B cell (primary cell): ENCODE data around the gene CARHSP1. TPM values are rescaled to one million over a fixed set of nuclear protein-coding genes. Genes with fewer than 3 reads are reported as not detected.

ENCODE experiments used
- ATAC-seq: fragments of 200-7000 bp; cut with Tn5 transposase; one replicate; pipeline ENCODE4 v1.10.0; 2021; ENCODE audit warnings: low read depth, mild to moderate bottlenecking, moderate number of reproducible peaks, moderate library complexity
- CTCF ChIA-PET: fragments of 350-600 bp; sonication (Branson Sonifier 250); formaldehyde crosslinking; loops from one replicate; lab custom pipeline; 2021; ENCODE audit warnings: antibody characterized with exemption, inconsistent platforms; lab: Charles Lee
- POLR2A ChIA-PET: fragments of 350-600 bp; sonication (Branson Sonifier 250); formaldehyde crosslinking; loops from one replicate; lab custom pipeline; 2021; ENCODE audit warnings: antibody characterized with exemption; lab: Charles Lee
- DNase-seq: peaks from one replicate; pipeline ENCODE4 v3.0.0; 2013
- H2AFZ ChIP-seq: 2 replicates; pipeline ENCODE4 v1.6.1; 2012; ENCODE audit warnings: mild to moderate bottlenecking, low read depth, low read length; ENCODE audit not compliant: insufficient read depth, poor library complexity, severe bottlenecking
- H3K27ac ChIP-seq, 2 donors: 1 replicate in 1 of 2; 2 replicates in 1 of 2; pipeline ENCODE4 v1.5.1; 2012 to 2013; ENCODE audit warnings: low read length in 2 of 2, mild to moderate bottlenecking in 2 of 2, moderate library complexity in 1 of 2
- H3K27me3 ChIP-seq, 4 experiments: fragments of 200-600 bp in 1 of 4; sonication (generic) in 1 of 4; replicated peaks in 1 of 4; 1 replicate in 2 of 4; 2 replicates in 2 of 4; pipeline versions ENCODE4 v1.6.1 to v1.7.0; 2013 to 2016; ENCODE audit warnings: low read length in 3 of 4, mild to moderate bottlenecking in 2 of 4, mixed read lengths in 1 of 4, moderate library complexity in 1 of 4; ENCODE audit not compliant: insufficient read depth in 4 of 4, control insufficient read depth in 3 of 4; ENCODE audit errors: control extremely low read depth in 1 of 4
- H3K36me3 ChIP-seq, 2 experiments: replicated peaks in 1 of 2; 1 replicate in 1 of 2; 2 replicates in 1 of 2; pipeline versions ENCODE4 v1.6.1 to v1.7.1; 2013; ENCODE audit warnings: low read length in 1 of 2; ENCODE audit not compliant: insufficient read depth in 2 of 2, control insufficient read depth in 1 of 2; ENCODE audit errors: control extremely low read depth in 1 of 2, extremely low read depth in 1 of 2
- H3K4me1 ChIP-seq, 2 donors: fragments of 200-600 bp in 1 of 2; sonication (generic) in 1 of 2; 1 replicate in 1 of 2; 2 replicates in 1 of 2; pipeline versions ENCODE4 v1.5.1 to v1.6.1; 2013 to 2017; ENCODE audit warnings: low read length in 2 of 2; ENCODE audit not compliant: control insufficient read depth in 2 of 2, insufficient read depth in 2 of 2
- H3K4me2 ChIP-seq: replicated peaks from 2 replicates; pipeline ENCODE3; 2012; ENCODE audit warnings: mild to moderate bottlenecking, low read depth, low read length; ENCODE audit not compliant: poor library complexity, severe bottlenecking
- H3K4me3 ChIP-seq, 5 experiments: fragments of 200-600 bp in 1 of 5; sonication (generic) in 1 of 5; 1 replicate in 3 of 5; 2 replicates in 2 of 5; pipeline versions ENCODE4 v1.5.1 to v1.7.0; 2011 to 2016; ENCODE audit warnings: low read length in 4 of 5, mild to moderate bottlenecking in 4 of 5, low read depth in 2 of 5, control low read depth in 1 of 5, moderate library complexity in 1 of 5; ENCODE audit not compliant: insufficient read depth in 1 of 5; ENCODE audit errors: control extremely low read depth in 1 of 5, extremely low read depth in 1 of 5
- H3K79me2 ChIP-seq: fragments of 200-600 bp; sonication (generic); one replicate; pipeline ENCODE4 v1.6.0; 2016; ENCODE audit warnings: low read length; ENCODE audit not compliant: control insufficient read depth, insufficient read depth
- H3K9ac ChIP-seq: fragments of 200-600 bp; sonication (generic); 2 replicates; pipeline ENCODE4 v1.6.1; 2017; ENCODE audit warnings: mild to moderate bottlenecking, low read length, moderate library complexity
- H3K9me3 ChIP-seq, 3 donors: one replicate each; pipeline versions ENCODE4 v1.6.1 to v1.7.1; 2013; ENCODE audit warnings: low read length in 2 of 3; ENCODE audit not compliant: control insufficient read depth in 2 of 3, insufficient read depth in 1 of 3; ENCODE audit errors: control extremely low read depth in 1 of 3
- H4K20me1 ChIP-seq: 2 replicates; pipeline ENCODE4 v1.6.0; 2012; ENCODE audit warnings: mild to moderate bottlenecking, low read length; ENCODE audit not compliant: insufficient read depth, control insufficient read depth, poor library complexity, severe bottlenecking
- H3K27ac Mint-ChIP-seq: one replicate; pipeline ENCODE4 v1.8.0; 2021; ENCODE audit warnings: mixed read lengths
- H3K27me3 Mint-ChIP-seq: one replicate; pipeline ENCODE4 v1.8.0; 2021; ENCODE audit warnings: mixed read lengths
- H3K4me1 Mint-ChIP-seq: one replicate; pipeline ENCODE4 v1.8.0; 2021; ENCODE audit warnings: mixed read lengths
- H3K4me3 Mint-ChIP-seq: one replicate; pipeline ENCODE4 v1.8.0; 2021; ENCODE audit warnings: mixed read lengths
- H3K9me3 Mint-ChIP-seq: one replicate; pipeline ENCODE4 v1.8.0; 2022; ENCODE audit warnings: mixed read lengths; ENCODE audit not compliant: insufficient read depth
- CTCF ChIP-seq: fragments of 200-600 bp; IDR thresholded peaks from one replicate; pipeline ENCODE4 v1.8.0; 2022; ENCODE audit warnings: antibody characterized with exemption, mild to moderate bottlenecking
- EZH2 ChIP-seq: IDR thresholded peaks from 2 replicates; pipeline ENCODE4 v1.6.1; 2012; ENCODE audit warnings: borderline replicate concordance, low read depth, mild to moderate bottlenecking, moderate library complexity, low read length; ENCODE audit not compliant: insufficient read depth, poor library complexity, severe bottlenecking
- WGBS: methylation state at CpG from one replicate; pipeline ENCODE4 v1.1.5; 2013; ENCODE audit warnings: missing lambda C conversion rate; ENCODE audit not compliant: insufficient coverage; 5-methylcytosine and 5-hydroxymethylcytosine counted together
- intact Hi-C: fragments of 100-400 bp; cut with micrococcal nuclease; formaldehyde crosslinking; loops from one replicate; pipeline ENCODE4 v1.10.0; 2022
- polyA plus RNA-seq: library from polyadenylated mRNA; depleted of rRNA; stranded (reverse); fragments of >200 nt; gene quantifications from 2 replicates; pipeline ENCODE4 v1.2.3, GENCODE V29; 2012
- total RNA-seq, 2 donors: library from RNA; stranded (reverse); fragments of 120-200 nt in 1 of 2; gene quantifications; 1 replicate in 1 of 2; 2 replicates in 1 of 2; pipeline versions ENCODE4 v1.2.3 to v1.2.4, GENCODE V29; 2013 to 2022

CARHSP1 gene
- total and polyA plus RNA-seq, 2 donors (not counting 1 experiment from before 2014, with no cell fraction given): 26.5 to 63.1 TPM

- CTCF ChIA-PET: interaction anchor here (0.5 to 4.5 kb wide), 4 partner anchors 8 to 249 kb away, joined by 3 to 46 read pairs (median 19); partner anchors contain the start of gene LITAFD
- Mint-ChIP-seq H3K4me3 (no peak overlapping the region), H3K27me3 (peaks cover 9% of the 10 kb centered on the region), H3K27ac (no peak overlapping the region), H3K4me1 (peaks cover 49% of the 10 kb centered on the region), H3K9me3 (peaks cover 3% of the 10 kb centered on the region)
- Histone ChIP-seq H3K9me3 (peaks cover 0 to 3% (median 0%) of the 10 kb centered on the region in 3 donors), H2AFZ (no peak overlapping the region), H3K4me1 (peaks cover 18 to 52% of the 10 kb centered on the region in 2 donors), H3K36me3 (peaks cover 0 to 29% of the 10 kb centered on the region in 2 experiments), H3K79me2 (peaks cover 7% of the 10 kb centered on the region), H3K4me2 (no peak overlapping the region), H3K4me3 (no peak overlapping the region), H3K27me3 (peaks cover 0 to 3% (median under 1%) of the 10 kb centered on the region in 4 experiments), H3K9ac (no peak overlapping the region), H4K20me1 (peaks cover 59% of the 10 kb centered on the region), H3K27ac (no peak overlapping the region)
- DNase-seq: no peak
- POLR2A ChIA-PET: no interaction called here
- WGBS: 95% methylated on average over 23 of the region's 23 CpGs
- intact Hi-C loops: no loop called here
- TF ChIP-seq EZH2: no peak
- no peak for TF ChIP-seq CTCF
- no peak for ATAC-seq
Measured at GRCh38 chr16:8888951-8889892, 20.4 kb upstream of the CARHSP1 start.
